GM10248 (cell line): ENCODE data around the gene CHURC1.

Source experiments
- CTCF ChIA-PET: fragments of 300-600 bp; sonication (Branson Sonifier 250); formaldehyde crosslinking; extraction: SDS; loops from one replicate; lab custom pipeline; 2021; ENCODE audit warnings: antibody characterized with exemption; lab: Yijun Ruan, JAX
- POLR2A ChIA-PET: fragments of 350-650 bp; sonication (Branson Sonifier 250); formaldehyde crosslinking; extraction: SDS; loops from one replicate; lab custom pipeline; 2020; ENCODE audit warnings: antibody characterized with exemption; lab: Yijun Ruan, JAX
- DNase-seq: peaks from one replicate; pipeline ENCODE4 v3.0.0; 2012; ENCODE audit errors: extremely low spot score
- TF ChIP-seq, protein P1 (sequence below): IDR thresholded peaks from 2 replicates; pipeline ENCODE4 v1.5.1; 2012; ENCODE audit warnings: mild to moderate bottlenecking, low read depth; ENCODE audit errors: extremely low read depth, missing control alignments, control extremely low read depth

The CHURC1 gene

GRCh38 chr14:64963611-64964010, 49.4 kb downstream of the CHURC1 start:
- no peak for DNase-seq
- POLR2A ChIA-PET = no interaction called here
- TF ChIP-seq, protein P1, sequence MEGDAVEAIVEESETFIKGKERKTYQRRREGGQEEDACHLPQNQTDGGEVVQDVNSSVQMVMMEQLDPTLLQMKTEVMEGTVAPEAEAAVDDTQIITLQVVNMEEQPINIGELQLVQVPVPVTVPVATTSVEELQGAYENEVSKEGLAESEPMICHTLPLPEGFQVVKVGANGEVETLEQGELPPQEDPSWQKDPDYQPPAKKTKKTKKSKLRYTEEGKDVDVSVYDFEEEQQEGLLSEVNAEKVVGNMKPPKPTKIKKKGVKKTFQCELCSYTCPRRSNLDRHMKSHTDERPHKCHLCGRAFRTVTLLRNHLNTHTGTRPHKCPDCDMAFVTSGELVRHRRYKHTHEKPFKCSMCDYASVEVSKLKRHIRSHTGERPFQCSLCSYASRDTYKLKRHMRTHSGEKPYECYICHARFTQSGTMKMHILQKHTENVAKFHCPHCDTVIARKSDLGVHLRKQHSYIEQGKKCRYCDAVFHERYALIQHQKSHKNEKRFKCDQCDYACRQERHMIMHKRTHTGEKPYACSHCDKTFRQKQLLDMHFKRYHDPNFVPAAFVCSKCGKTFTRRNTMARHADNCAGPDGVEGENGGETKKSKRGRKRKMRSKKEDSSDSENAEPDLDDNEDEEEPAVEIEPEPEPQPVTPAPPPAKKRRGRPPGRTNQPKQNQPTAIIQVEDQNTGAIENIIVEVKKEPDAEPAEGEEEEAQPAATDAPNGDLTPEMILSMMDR = no peak

GRCh38 chr14:64965356-64966000, 51.2 kb downstream of the CHURC1 start:
- ChIA-PET CTCF (interaction anchor here (0.8 to 2.3 kb wide), 5 partner anchors 9 to 38 kb away, joined by 3 to 9 read pairs (median 8); no protein-coding TSS in a partner anchor), POLR2A (no interaction called here)
- DNase-seq = no peak
- TF ChIP-seq, protein P1 = no peak

More at GRCh38 chr14:64963611-64964010, 49.4 kb downstream of the CHURC1 start:
- CTCF ChIA-PET = interaction anchor here (1.3 to 1.6 kb wide), 4 partner anchors 10 to 22 kb away, joined by 3 to 6 read pairs (median 4); no protein-coding TSS in a partner anchor

DNA sequence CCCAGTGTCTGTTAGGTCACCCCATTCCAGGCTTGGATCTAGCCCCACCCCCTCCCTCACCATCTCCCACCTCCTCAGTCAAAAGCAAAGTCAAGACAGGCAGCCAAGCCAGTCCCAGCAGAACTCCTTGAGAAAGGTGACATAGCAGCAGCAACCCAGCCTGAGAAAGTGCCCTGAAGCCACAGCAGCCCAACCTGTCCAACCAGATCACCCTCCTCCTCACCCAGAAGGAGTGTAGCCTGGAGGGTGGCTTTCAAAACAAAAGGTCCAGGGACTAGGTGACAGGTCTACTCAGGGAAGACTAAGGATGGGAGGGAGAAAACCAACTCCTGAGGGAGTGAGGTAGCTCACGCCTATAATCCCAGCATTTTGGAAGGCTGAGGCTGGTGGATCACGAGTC, 52.7 kb downstream of the CHURC1 start:
- ChIA-PET CTCF (interaction anchor here (1.1 to 2.0 kb wide), 3 partner anchors 15 to 30 kb away, joined by 3 to 8 read pairs (median 3); no protein-coding TSS in a partner anchor), POLR2A (interaction anchor here (0.9 kb wide), 1 partner anchor 13 kb away, joined by 3 read pairs; no protein-coding TSS in a partner anchor)
- TF ChIP-seq, protein P1 = no peak
- no peak for DNase-seq

DNA sequence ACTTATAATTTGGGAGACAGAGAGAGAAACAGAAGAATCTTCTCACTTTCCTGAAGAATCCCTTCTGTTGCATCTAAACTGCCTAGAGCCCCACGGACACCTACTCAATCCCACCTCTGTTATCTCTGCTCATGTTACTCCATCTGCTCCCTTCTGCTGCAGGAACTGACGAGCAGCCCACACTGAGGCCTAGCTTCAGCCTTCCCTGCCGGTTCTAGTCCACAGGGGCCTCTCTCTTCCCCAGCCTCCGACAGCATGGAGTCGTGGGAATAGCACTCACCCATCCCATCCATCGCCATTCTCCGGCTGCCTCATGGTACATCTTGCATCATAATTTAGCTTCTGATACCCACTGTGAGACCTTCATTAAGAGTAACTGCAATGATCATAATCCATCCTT, 53.9 kb downstream of the CHURC1 start:
- DNase-seq = no peak
- ChIA-PET POLR2A (no interaction called here), CTCF (interaction anchor here (1.1 to 1.7 kb wide), 2 partner anchors 10 to 76 kb away, joined by 4 read pairs; no protein-coding TSS in a partner anchor)
- TF ChIP-seq, protein P1 = no peak

GRCh38 chr14:64968651-64969050, 54.4 kb downstream of the CHURC1 start:
- CTCF ChIA-PET = interaction anchor here (1.1 to 1.7 kb wide), 2 partner anchors 10 to 77 kb away, joined by 4 read pairs; no protein-coding TSS in a partner anchor
- DNase-seq = no peak
- POLR2A ChIA-PET = no interaction called here
- TF ChIP-seq, protein P1 = no peak

GRCh38 chr14:64970041-64970440, 55.8 kb downstream of the CHURC1 start:
- DNase-seq = no peak
- TF ChIP-seq, protein P1 = no peak
- CTCF ChIA-PET = interaction anchor here (1.0 to 1.8 kb wide), 6 partner anchors 9 to 39 kb away, joined by 3 to 8 read pairs (median 4); partner anchors contain the start of gene FNTB
- POLR2A ChIA-PET = no interaction called here
